Transverse colon (tissue), 4 donors: ENCODE measurements around the gene TREH. TPM values are rescaled to one million over a fixed set of nuclear protein-coding genes. Genes with fewer than 3 reads are reported as not detected.
A peak's percentile ranks its signal among the peaks of the same experiment; 100 is the strongest.
"Not testable (repeated sequence)": the region's sequence is repeated elsewhere in the genome, so short reads cannot be mapped to it uniquely, and the experiment has no call there.

ENCODE experiments used
- DNase-seq: peaks from one replicate; pipeline ENCODE4 v3.0.0-alpha.2; 2019
- H3K27ac ChIP-seq, 4 donors: fragments of 200-600 bp; sonication (generic); 2 replicates each; pipeline ENCODE4 v1.5.1; 2016 to 2018; ENCODE audit warnings: inconsistent platforms in 4 of 4
- H3K27me3 ChIP-seq: fragments of 200-600 bp; sonication (generic); 2 replicates; pipeline ENCODE4 v1.5.1; 2017; ENCODE audit warnings: inconsistent platforms
- H3K36me3 ChIP-seq, 4 donors: fragments of 200-600 bp; sonication (generic); 2 replicates each; pipeline ENCODE4 v1.5.1; 2017 to 2019; ENCODE audit warnings: inconsistent platforms in 4 of 4
- H3K4me1 ChIP-seq, 4 donors: fragments of 200-600 bp; sonication (generic); 2 replicates each; pipeline ENCODE4 v1.5.1; 2017 to 2020; ENCODE audit warnings: inconsistent platforms in 4 of 4
- H3K4me3 ChIP-seq, 4 donors: fragments of 200-600 bp; sonication (generic); 1 replicate in 1 of 4; 2 replicates in 3 of 4; pipeline versions ENCODE4 v1.5.1 to v1.6.1; 2017 to 2019; ENCODE audit warnings: inconsistent platforms in 4 of 4
- H3K9me3 ChIP-seq, 2 donors: fragments of 200-600 bp; sonication (generic); 2 replicates each; pipeline ENCODE4 v1.5.1; 2017 to 2019; ENCODE audit warnings: inconsistent platforms in 2 of 2
- CTCF ChIP-seq, 5 experiments: fragments of 200-600 bp in 3 of 5; fragments of 450-650 bp in 2 of 5; sonication (generic) in 3 of 5; IDR thresholded peaks; 1 replicate in 2 of 5; 2 replicates in 3 of 5; pipeline ENCODE4 v1.5.1; 2016 to 2017; ENCODE audit warnings: antibody characterized with exemption in 5 of 5, inconsistent platforms in 3 of 5, mild to moderate bottlenecking in 2 of 5, moderate library complexity in 1 of 5
- EP300 ChIP-seq: sonication (generic); formaldehyde crosslinking; IDR thresholded peaks from one replicate; pipeline ENCODE4 v1.6.1; 2017; ENCODE audit warnings: antibody characterized with exemption, low read depth
- POLR2A ChIP-seq: fragments of 450-650 bp; IDR thresholded peaks from one replicate; pipeline ENCODE4 v1.6.1; 2016; ENCODE audit warnings: antibody characterized with exemption, mild to moderate bottlenecking, moderate library complexity
- POLR2AphosphoS5 ChIP-seq, 3 donors: sonication (generic); formaldehyde crosslinking; IDR thresholded peaks; one replicate each; pipeline ENCODE4 v1.6.1; 2016; ENCODE audit warnings: antibody characterized with exemption in 3 of 3
- WGBS, 2 donors: methylation state at CpG; one replicate each; pipeline ENCODE4 v1.1.5; 2018; ENCODE audit warnings: low coverage in 1 of 2; 5-methylcytosine and 5-hydroxymethylcytosine counted together
- in situ Hi-C, 4 donors: fragments of 200-750 bp; cut with MboI; loops; one replicate each; pipeline versions ENCODE4 v1.15.0 to v1.15.1; 2017; ENCODE audit warnings: low sequenced_read_pairs in 3 of 4, low pct_ligation_motif_present in 1 of 4, low pct_unique_long_range_greater_than_20kb in 1 of 4
- intact Hi-C: fragments of 100-400 bp; cut with DNase I; formaldehyde crosslinking; loops from one replicate; pipeline ENCODE4 v1.15.1; 2023; ENCODE audit warnings: low total_unique reads
- total RNA-seq, 4 donors: library from RNA; depleted of rRNA; stranded (reverse); fragments of >200 nt; gene quantifications; one replicate each; pipeline ENCODE4 v1.1.0, GENCODE V29; 2016

TREH gene
- 1 to 10 TPM in 2 of 4 donors, not detected in 2; 4.9 to 5.6 TPM for total RNA-seq

GRCh38 chr11:118679483-118679882 lies at the start of gene TREH:
TREH (minus strand) TSS chr11:118679650; CDS start chr11:118679627, 23 bp downstream.
- intact Hi-C loops: no loop called here
- TF ChIP-seq CTCF (IDR thresholded peaks at IDR 0.05) (no peak), POLR2A (peak; percentile 32), EP300 (no peak), POLR2AphosphoS5 (IDR thresholded peaks at IDR 0.05) (peak in 1 of 3 donors; percentile 63)
- WGBS, 2 donors: 60% methylated on average over 5 of the region's 5 CpGs; no CpG with 5 or more reads in 1 of the 2 donors
- H3K4me3 ChIP-seq: peak within 1 kb of the TSS in 1 of 4 donors; percentile 14
- peaks cover 0 to 8% (median 7%) of the 10 kb centered on the region in 4 donors for H3K4me1 ChIP-seq
- no peaks in the 10 kb centered on the region for H3K9me3 ChIP-seq
- H3K27ac ChIP-seq: peak within 1 kb of the TSS in 2 of 4 donors; percentile 63 to 65
- no peaks in the 10 kb centered on the region for H3K27me3 ChIP-seq
- H3K36me3 ChIP-seq: no peaks in the 10 kb centered on the region
- in situ Hi-C loops: loop anchor here in 2 of 4 donors (25.0 kb wide), 2 partner anchors 108 to 283 kb away; partner anchors contain the start of genes DDX6 (in 1 of the 2), FOXR1 (in 1 of the 2) and UPK2 (in 1 of the 2)
- peak; percentile 76 for DNase-seq

GRCh38 chr11:118728112-118728511 lies 48.7 kb upstream of the TREH start:
- WGBS, 2 donors: 72 to 83% methylated on average over 4 to 10 of the region's 10 CpGs
- H3K4me1 ChIP-seq, H3K27me3 ChIP-seq, DNase-seq, in situ Hi-C loops, H3K27ac ChIP-seq, intact Hi-C loops, H3K36me3 ChIP-seq, H3K4me3 ChIP-seq, H3K9me3 ChIP-seq: not testable (repeated sequence)
- TF ChIP-seq CTCF (IDR thresholded peaks at IDR 0.05): peak in 2 of 5 experiments; percentile 8 to 24

GRCh38 chr11:118727721-118728066 lies 48.2 kb upstream of the TREH start:
- H3K4me3 ChIP-seq, H3K27ac ChIP-seq, H3K27me3 ChIP-seq, DNase-seq, H3K4me1 ChIP-seq, in situ Hi-C loops, H3K9me3 ChIP-seq, H3K36me3 ChIP-seq, intact Hi-C loops: not testable (repeated sequence)
- 61% methylated on average over 2 of the region's 2 CpGs; no CpG with 5 or more reads in 1 of the 2 donors for WGBS, 2 donors

GRCh38 chr11:118727001-118727720 lies 47.7 kb upstream of the TREH start:
- in situ Hi-C loops, H3K27ac ChIP-seq, H3K9me3 ChIP-seq, DNase-seq, H3K36me3 ChIP-seq, H3K27me3 ChIP-seq, H3K4me3 ChIP-seq, intact Hi-C loops, H3K4me1 ChIP-seq: not testable (repeated sequence)
- 37 to 51% methylated on average over 6 to 8 of the region's 8 CpGs for WGBS, 2 donors

GRCh38 chr11:118721478-118722015 lies 42.1 kb upstream of the TREH start:
- H3K27ac ChIP-seq, intact Hi-C loops, H3K4me1 ChIP-seq, in situ Hi-C loops, H3K9me3 ChIP-seq, H3K27me3 ChIP-seq, DNase-seq, H3K4me3 ChIP-seq, H3K36me3 ChIP-seq: not testable (repeated sequence)
- whole genome bisulfite sequencing, 2 donors: 87% methylated on average over 4 of the region's 10 CpGs; no CpG with 5 or more reads in 1 of the 2 donors

- H3K4me1 ChIP-seq, H3K27me3 ChIP-seq, H3K27ac ChIP-seq, H3K4me3 ChIP-seq, H3K36me3 ChIP-seq, intact Hi-C loops, DNase-seq, in situ Hi-C loops, H3K9me3 ChIP-seq: not testable (repeated sequence)
- WGBS, 2 donors: 49 to 66% methylated on average over 5 to 8 of the region's 9 CpGs
These were observed 41.3 kb upstream of the TREH start for GRCh38 chr11:118720740-118721139.

- H3K9me3 ChIP-seq, intact Hi-C loops, H3K27me3 ChIP-seq, H3K4me3 ChIP-seq, H3K27ac ChIP-seq, H3K36me3 ChIP-seq, DNase-seq, H3K4me1 ChIP-seq, in situ Hi-C loops: not testable (repeated sequence)
- 73 to 80% methylated on average over 1 to 11 of the region's 13 CpGs for WGBS, 2 donors
These were observed 40.6 kb upstream of the TREH start for GRCh38 chr11:118720078-118720477.

GRCh38 chr11:118718562-118718961 lies 39.1 kb upstream of the TREH start:
- H3K4me1 ChIP-seq, H3K27me3 ChIP-seq, intact Hi-C loops, H3K4me3 ChIP-seq, DNase-seq, in situ Hi-C loops, H3K36me3 ChIP-seq, H3K27ac ChIP-seq, H3K9me3 ChIP-seq: not testable (repeated sequence)
- 80 to 81% methylated on average over 3 to 7 of the region's 7 CpGs for WGBS, 2 donors
